SK-N-SH (cell line): ENCODE measurements around the gene TTC22. TPM values are rescaled to one million over a fixed set of nuclear protein-coding genes. Genes with fewer than 3 reads are reported as not detected.

Experiments
- CTCF ChIA-PET: fragments of 300-600, 350-600 bp; formaldehyde crosslinking; extraction: SDS; loops from one replicate; lab custom pipeline; 2021; lab: Yijun Ruan, JAX
- POLR2A ChIA-PET: fragments of 350-600 bp; sonication (Branson Sonifier 250); formaldehyde crosslinking; extraction: SDS; loops from one replicate; lab custom pipeline; 2020; ENCODE audit warnings: antibody characterized with exemption, inconsistent platforms; lab: Yijun Ruan, JAX
- DNase-seq: peaks from one replicate; pipeline ENCODE4 v3.0.0; 2012
- H2AFZ ChIP-seq: fragments of 200-600 bp; sonication (generic); 2 replicates; pipeline ENCODE4 v1.8.1; 2016; ENCODE audit warnings: antibody characterized with exemption, mild to moderate bottlenecking, low read depth
- H3F3A ChIP-seq: fragments of 200-600 bp; sonication (generic); replicated peaks from 2 replicates; pipeline ENCODE3; 2016; ENCODE audit warnings: antibody characterized with exemption, mild to moderate bottlenecking; ENCODE audit not compliant: insufficient read depth
- H3K27ac ChIP-seq, 2 experiments: fragments of 200-500 bp in 1 of 2; fragments of 200-600 bp in 1 of 2; sonication (Bioruptor generic) in 1 of 2; sonication (generic), shearing (Covaris generic) in 1 of 2; 2 replicates each; pipeline versions ENCODE4 v1.5.1 to v1.6.1; 2014 to 2016; ENCODE audit warnings: low read depth in 2 of 2, inconsistent platforms in 1 of 2, low read length in 1 of 2, mild to moderate bottlenecking in 1 of 2, mixed read lengths in 1 of 2
- H3K27me3 ChIP-seq: fragments of 200-600 bp; sonication (generic), shearing (Covaris generic); 2 replicates; pipeline ENCODE4 v1.6.1; 2016; ENCODE audit warnings: mixed run types; ENCODE audit not compliant: insufficient read depth
- H3K36me3 ChIP-seq, 2 experiments: fragments of 200-500 bp in 1 of 2; fragments of 200-600 bp in 1 of 2; sonication (Bioruptor generic) in 1 of 2; sonication (generic) in 1 of 2; replicated peaks in 1 of 2; 2 replicates each; pipeline versions ENCODE3 to v1.5.1; 2014 to 2016; ENCODE audit warnings: low read length in 1 of 2, mild to moderate bottlenecking in 1 of 2; ENCODE audit not compliant: insufficient read depth in 2 of 2, control insufficient read depth in 1 of 2
- H3K4me1 ChIP-seq, 2 experiments: fragments of 200-500 bp in 1 of 2; fragments of 200-600 bp in 1 of 2; sonication (Bioruptor generic) in 1 of 2; sonication (generic), shearing (Covaris generic) in 1 of 2; 2 replicates each; pipeline versions ENCODE4 v1.5.1 to v1.6.1; 2014 to 2016; ENCODE audit warnings: low read depth in 1 of 2, low read length in 1 of 2, mixed run types in 1 of 2; ENCODE audit not compliant: insufficient read depth in 2 of 2, control insufficient read depth in 1 of 2
- H3K4me2 ChIP-seq: fragments of 200-600 bp; sonication (generic), shearing (Covaris generic); 2 replicates; pipeline ENCODE4 v1.6.1; 2017; ENCODE audit warnings: mixed run types
- H3K4me3 ChIP-seq, 2 experiments: fragments of 200-500 bp in 1 of 2; fragments of 200-600 bp in 1 of 2; sonication (Bioruptor generic) in 1 of 2; sonication (generic), shearing (Covaris generic) in 1 of 2; 2 replicates each; pipeline versions ENCODE4 v1.5.1 to v1.8.1; 2014 to 2016; ENCODE audit warnings: low read depth in 2 of 2, inconsistent platforms in 1 of 2, low read length in 1 of 2, mild to moderate bottlenecking in 1 of 2, mixed read lengths in 1 of 2, moderate library complexity in 1 of 2
- H3K79me2 ChIP-seq: fragments of 200-600 bp; sonication (generic); 2 replicates; pipeline ENCODE4 v1.8.1; 2017; ENCODE audit warnings: mild to moderate bottlenecking; ENCODE audit not compliant: insufficient read depth
- H3K9ac ChIP-seq: fragments of 200-600 bp; sonication (generic); 2 replicates; pipeline ENCODE4 v1.6.1; 2017; ENCODE audit warnings: mixed run types
- H3K9me2 ChIP-seq: fragments of 200-600 bp; sonication (generic); 2 replicates; pipeline ENCODE4 v1.6.1; 2017; ENCODE audit warnings: mixed run types
- H3K9me3 ChIP-seq: fragments of 200-600 bp; sonication (generic); 2 replicates; pipeline ENCODE4 v1.6.1; 2017; ENCODE audit warnings: mixed run types, mild to moderate bottlenecking, moderate library complexity
- H4K20me1 ChIP-seq: fragments of 200-600 bp; sonication (generic); 2 replicates; pipeline ENCODE4 v1.6.1; 2017; ENCODE audit warnings: mild to moderate bottlenecking, mixed run types; ENCODE audit not compliant: insufficient read depth
- CHD2 ChIP-seq: fragments of 150-350 bp; IDR thresholded peaks from 2 replicates; pipeline ENCODE4 v1.6.1; 2018; ENCODE audit warnings: low read length; ENCODE audit not compliant: partially characterized antibody
- CTCF ChIP-seq: fragments of 200-600 bp; sonication (generic); IDR thresholded peaks from 2 replicates; pipeline ENCODE4 v1.6.1; 2017; ENCODE audit warnings: antibody characterized with exemption, mild to moderate bottlenecking, moderate library complexity
- ELF1 ChIP-seq: IDR thresholded peaks from 2 replicates; pipeline ENCODE4 v1.4.0; 2012
- EP300 ChIP-seq, 2 experiments: IDR thresholded peaks; 2 replicates each; pipeline versions ENCODE4 v1.4.0 to v1.6.1; 2012; ENCODE audit warnings: borderline replicate concordance in 1 of 2, low read depth in 1 of 2, low read length in 1 of 2
- EZH2phosphoT487 ChIP-seq: fragments of 200-600 bp; sonication (generic); IDR thresholded peaks from 2 replicates; pipeline ENCODE4 v1.6.1; 2017; ENCODE audit warnings: low read depth, mixed run types, mild to moderate bottlenecking, antibody characterized with exemption, moderate library complexity, borderline replicate concordance
- FOSL2 ChIP-seq: IDR thresholded peaks from 2 replicates; pipeline ENCODE4 v1.4.0; 2012; ENCODE audit warnings: low read depth, mild to moderate bottlenecking, moderate library complexity, borderline replicate concordance
- FOXM1 ChIP-seq: IDR thresholded peaks from 2 replicates; pipeline ENCODE4 v1.4.0; 2012; ENCODE audit warnings: low read depth, mild to moderate bottlenecking
- MEF2A ChIP-seq: IDR thresholded peaks from 2 replicates; pipeline ENCODE4 v1.4.0; 2012; ENCODE audit warnings: low read depth, borderline replicate concordance
- MXI1 ChIP-seq: IDR thresholded peaks from 2 replicates; pipeline ENCODE4 v1.6.1; 2012; ENCODE audit warnings: mild to moderate bottlenecking, low read depth, low read length, improper control_type of control experiment
- NFIC ChIP-seq: IDR thresholded peaks from 2 replicates; pipeline ENCODE4 v1.4.0; 2012; ENCODE audit warnings: borderline replicate concordance
- NRF1 ChIP-seq: IDR thresholded peaks from 2 replicates; pipeline ENCODE4 v1.6.1; 2012; ENCODE audit warnings: low read depth, mild to moderate bottlenecking, low read length
- POLR2AphosphoS5 ChIP-seq: IDR thresholded peaks from 2 replicates; pipeline ENCODE4 v1.6.1; 2012; ENCODE audit warnings: low read depth, low read length
- RFX5 ChIP-seq: IDR thresholded peaks from 2 replicates; pipeline ENCODE4 v1.6.1; 2012; ENCODE audit warnings: mild to moderate bottlenecking, improper control_type of control experiment, low read length
- RXRA ChIP-seq: IDR thresholded peaks from 2 replicates; pipeline ENCODE4 v1.4.0; 2012; ENCODE audit warnings: low read depth, mild to moderate bottlenecking, borderline replicate concordance
- SIN3A ChIP-seq: IDR thresholded peaks from 2 replicates; pipeline ENCODE4 v1.6.1; 2012; ENCODE audit warnings: low read depth, mild to moderate bottlenecking, low read length, moderate library complexity, borderline replicate concordance
- SMC3 ChIP-seq: IDR thresholded peaks from 2 replicates; pipeline ENCODE4 v1.6.1; 2012; ENCODE audit warnings: low read depth, low read length, improper control_type of control experiment
- TCF12 ChIP-seq: IDR thresholded peaks from 2 replicates; pipeline ENCODE4 v1.4.0; 2012
- TEAD4 ChIP-seq: IDR thresholded peaks from 2 replicates; pipeline ENCODE4 v1.4.0; 2012; ENCODE audit warnings: mild to moderate bottlenecking, borderline replicate concordance; ENCODE audit not compliant: insufficient read depth
- WGBS: methylation state at CpG from one replicate; pipeline ENCODE4 v1.1.6; 2017; ENCODE audit warnings: low lambda C conversion rate; 5-methylcytosine and 5-hydroxymethylcytosine counted together
- polyA plus RNA-seq, 3 experiments: library from polyadenylated mRNA; depleted of rRNA; stranded (reverse); fragments of >200 nt; gene quantifications; 2 replicates each; pipeline ENCODE4 v1.2.3, GENCODE V29; 2012
- TF ChIP-seq, protein P1 (sequence below): IDR thresholded peaks from 2 replicates; pipeline ENCODE4 v1.4.0; 2012; ENCODE audit warnings: low read depth, borderline replicate concordance
- TF ChIP-seq, protein P2 (sequence below): IDR thresholded peaks from 2 replicates; pipeline ENCODE4; 2012

The TTC22 gene
- polyA plus RNA-seq, 1 of the 3 experiments (the other 2 are of a cell fraction) = not detected

- Histone ChIP-seq H3K27ac (peak overlapping the region; percentile 56 to 79; a peak in 3 of 4 replicates), H3F3A (no peaks in the 10 kb centered on the region), H3K4me2 (peak overlapping the region; percentile 72), H3K4me1 (peaks cover 8 to 12% of the 10 kb centered on the region in 2 experiments; a peak in 3 of 4 replicates), H4K20me1 (no peaks in the 10 kb centered on the region), H3K79me2 (peaks cover 23% of the 10 kb centered on the region), H3K9me3 (no peaks in the 10 kb centered on the region), H3K9me2 (no peaks in the 10 kb centered on the region), H3K27me3 (no peaks in the 10 kb centered on the region), H3K36me3 (no peaks in the 10 kb centered on the region), H2AFZ (peak overlapping the region; percentile 93), H3K4me3 (peak overlapping the region; percentile 58 to 59), H3K9ac (peak overlapping the region; percentile 60)
- POLR2A ChIA-PET = no interaction called here
- CTCF ChIA-PET = interaction anchor here (0.6 to 5.0 kb wide), 4 partner anchors 14 to 217 kb away, joined by 3 to 17 read pairs (median 9); partner anchors contain the start of gene ACOT11
- 53% methylated on average over 13 of the region's 13 CpGs for WGBS
- DNase-seq = no peak
- TF ChIP-seq CTCF (no peak), MEF2A (no peak), FOSL2 (no peak), SIN3A (no peak), FOXM1 (no peak), ELF1 (no peak), RFX5 (no peak), TEAD4 (no peak), NFIC (no peak), POLR2AphosphoS5 (no peak), NRF1 (no peak), EP300 (IDR thresholded peaks at IDR 0.05; ENCODE audit: borderline replicate concordance in 1 of 2, low read depth in 1 of 2, low read length in 1 of 2) (no peak), SMC3 (no peak), EZH2phosphoT487 (no peak), CHD2 (no peak), TCF12 (no peak), MXI1 (no peak), RXRA (no peak)
- TF ChIP-seq, protein P1, sequence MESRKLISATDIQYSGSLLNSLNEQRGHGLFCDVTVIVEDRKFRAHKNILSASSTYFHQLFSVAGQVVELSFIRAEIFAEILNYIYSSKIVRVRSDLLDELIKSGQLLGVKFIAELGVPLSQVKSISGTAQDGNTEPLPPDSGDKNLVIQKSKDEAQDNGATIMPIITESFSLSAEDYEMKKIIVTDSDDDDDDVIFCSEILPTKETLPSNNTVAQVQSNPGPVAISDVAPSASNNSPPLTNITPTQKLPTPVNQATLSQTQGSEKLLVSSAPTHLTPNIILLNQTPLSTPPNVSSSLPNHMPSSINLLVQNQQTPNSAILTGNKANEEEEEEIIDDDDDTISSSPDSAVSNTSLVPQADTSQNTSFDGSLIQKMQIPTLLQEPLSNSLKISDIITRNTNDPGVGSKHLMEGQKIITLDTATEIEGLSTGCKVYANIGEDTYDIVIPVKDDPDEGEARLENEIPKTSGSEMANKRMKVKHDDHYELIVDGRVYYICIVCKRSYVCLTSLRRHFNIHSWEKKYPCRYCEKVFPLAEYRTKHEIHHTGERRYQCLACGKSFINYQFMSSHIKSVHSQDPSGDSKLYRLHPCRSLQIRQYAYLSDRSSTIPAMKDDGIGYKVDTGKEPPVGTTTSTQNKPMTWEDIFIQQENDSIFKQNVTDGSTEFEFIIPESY = no peak
- TF ChIP-seq, protein P2, sequence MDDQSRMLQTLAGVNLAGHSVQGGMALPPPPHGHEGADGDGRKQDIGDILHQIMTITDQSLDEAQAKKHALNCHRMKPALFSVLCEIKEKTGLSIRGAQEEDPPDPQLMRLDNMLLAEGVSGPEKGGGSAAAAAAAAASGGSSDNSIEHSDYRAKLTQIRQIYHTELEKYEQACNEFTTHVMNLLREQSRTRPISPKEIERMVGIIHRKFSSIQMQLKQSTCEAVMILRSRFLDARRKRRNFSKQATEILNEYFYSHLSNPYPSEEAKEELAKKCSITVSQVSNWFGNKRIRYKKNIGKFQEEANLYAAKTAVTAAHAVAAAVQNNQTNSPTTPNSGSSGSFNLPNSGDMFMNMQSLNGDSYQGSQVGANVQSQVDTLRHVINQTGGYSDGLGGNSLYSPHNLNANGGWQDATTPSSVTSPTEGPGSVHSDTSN = no peak
These were observed 36.1 kb downstream of the TTC22 start for GRCh38 chr1:54764922-54765561.
